Osteocyte (in vitro differentiated cells): ENCODE measurements around the gene BHLHA15. TPM values are rescaled to one million over a fixed set of nuclear protein-coding genes. Genes with fewer than 3 reads are reported as not detected.

Experiments
- DNase-seq: peaks from one replicate; pipeline ENCODE4 v3.0.0; 2021; ENCODE audit warnings: mixed read lengths; ENCODE audit not compliant: unreplicated experiment; ENCODE audit errors: extremely low spot score
- H3K27ac Mint-ChIP-seq: one replicate; pipeline ENCODE4 v1.8.0; 2021; ENCODE audit warnings: mild to moderate bottlenecking, mixed read lengths; ENCODE audit not compliant: unreplicated experiment
- H3K27me3 Mint-ChIP-seq: one replicate; pipeline ENCODE4 v1.8.0; 2021; ENCODE audit warnings: mixed read lengths; ENCODE audit not compliant: unreplicated experiment
- H3K36me3 Mint-ChIP-seq: one replicate; pipeline ENCODE4 v1.8.0; 2021; ENCODE audit warnings: mixed read lengths; ENCODE audit not compliant: unreplicated experiment
- H3K4me1 Mint-ChIP-seq: one replicate; pipeline ENCODE4 v1.8.0; 2021; ENCODE audit warnings: mixed read lengths; ENCODE audit not compliant: unreplicated experiment
- H3K4me3 Mint-ChIP-seq: one replicate; pipeline ENCODE4 v1.8.0; 2021; ENCODE audit warnings: mild to moderate bottlenecking, moderate library complexity, mixed read lengths; ENCODE audit not compliant: unreplicated experiment
- H3K9me3 Mint-ChIP-seq: one replicate; pipeline ENCODE4 v1.8.0; 2021; ENCODE audit warnings: mixed read lengths; ENCODE audit not compliant: unreplicated experiment
- total RNA-seq: library from RNA; stranded (reverse); gene quantifications from 2 replicates; pipeline ENCODE4 v1.2.1, GENCODE V29; 2021
- TF ChIP-seq, protein P1 (sequence below): fragments of 200-600 bp; sonication (generic); IDR thresholded peaks from 2 replicates; pipeline ENCODE4 v1.5.0; 2021; ENCODE audit warnings: antibody characterized with exemption, mild to moderate bottlenecking, moderate library complexity

The BHLHA15 gene
- total RNA-seq, 1 donor from 2014 or later, result not detected

DNA sequence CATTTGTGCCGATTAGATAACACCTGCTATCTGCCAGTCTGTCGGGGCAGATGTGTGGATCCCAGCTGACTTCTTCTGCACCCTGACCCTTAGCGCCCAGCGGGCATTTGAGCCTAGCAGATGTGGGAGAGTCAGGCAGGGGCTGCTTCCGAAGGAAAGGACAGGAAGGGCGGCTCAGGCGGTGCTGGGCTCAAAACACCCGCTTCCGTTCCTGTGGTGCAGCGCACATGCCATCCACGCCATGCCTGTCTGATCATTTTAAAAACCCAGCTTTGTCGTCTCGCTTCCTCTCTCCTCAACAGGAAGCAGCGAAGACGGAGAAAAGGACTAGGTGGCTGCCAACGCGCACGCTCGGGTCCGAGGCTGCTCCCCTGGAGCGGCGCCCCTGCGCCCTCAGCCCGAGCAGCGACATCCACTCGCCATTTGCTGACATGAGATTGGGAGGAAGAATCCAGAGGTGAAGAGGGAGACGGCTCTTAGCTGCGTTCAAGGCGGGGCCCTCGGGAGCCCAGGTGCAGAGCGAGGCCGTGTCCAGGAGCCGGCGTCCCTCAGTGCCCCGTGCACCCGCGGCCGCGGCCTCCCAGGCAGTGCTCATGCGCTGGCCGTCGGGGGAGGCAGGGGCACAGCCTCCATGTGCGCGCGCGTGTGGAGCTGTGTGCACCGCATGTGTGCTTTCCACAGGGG is 5.9 kb upstream of the BHLHA15 start:
- peaks cover 16% of the 10 kb centered on the region for H3K36me3 Mint-ChIP-seq
- peaks cover 3% of the 10 kb centered on the region for H3K4me1 Mint-ChIP-seq
- H3K9me3 Mint-ChIP-seq, result no peaks in the 10 kb centered on the region
- no peaks in the 10 kb centered on the region for H3K27me3 Mint-ChIP-seq
- H3K27ac Mint-ChIP-seq, result no peak overlapping the region
- DNase-seq, result no peak
- H3K4me3 Mint-ChIP-seq, result no peak overlapping the region
- TF ChIP-seq, protein P1, sequence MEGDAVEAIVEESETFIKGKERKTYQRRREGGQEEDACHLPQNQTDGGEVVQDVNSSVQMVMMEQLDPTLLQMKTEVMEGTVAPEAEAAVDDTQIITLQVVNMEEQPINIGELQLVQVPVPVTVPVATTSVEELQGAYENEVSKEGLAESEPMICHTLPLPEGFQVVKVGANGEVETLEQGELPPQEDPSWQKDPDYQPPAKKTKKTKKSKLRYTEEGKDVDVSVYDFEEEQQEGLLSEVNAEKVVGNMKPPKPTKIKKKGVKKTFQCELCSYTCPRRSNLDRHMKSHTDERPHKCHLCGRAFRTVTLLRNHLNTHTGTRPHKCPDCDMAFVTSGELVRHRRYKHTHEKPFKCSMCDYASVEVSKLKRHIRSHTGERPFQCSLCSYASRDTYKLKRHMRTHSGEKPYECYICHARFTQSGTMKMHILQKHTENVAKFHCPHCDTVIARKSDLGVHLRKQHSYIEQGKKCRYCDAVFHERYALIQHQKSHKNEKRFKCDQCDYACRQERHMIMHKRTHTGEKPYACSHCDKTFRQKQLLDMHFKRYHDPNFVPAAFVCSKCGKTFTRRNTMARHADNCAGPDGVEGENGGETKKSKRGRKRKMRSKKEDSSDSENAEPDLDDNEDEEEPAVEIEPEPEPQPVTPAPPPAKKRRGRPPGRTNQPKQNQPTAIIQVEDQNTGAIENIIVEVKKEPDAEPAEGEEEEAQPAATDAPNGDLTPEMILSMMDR, result no peak

DNA sequence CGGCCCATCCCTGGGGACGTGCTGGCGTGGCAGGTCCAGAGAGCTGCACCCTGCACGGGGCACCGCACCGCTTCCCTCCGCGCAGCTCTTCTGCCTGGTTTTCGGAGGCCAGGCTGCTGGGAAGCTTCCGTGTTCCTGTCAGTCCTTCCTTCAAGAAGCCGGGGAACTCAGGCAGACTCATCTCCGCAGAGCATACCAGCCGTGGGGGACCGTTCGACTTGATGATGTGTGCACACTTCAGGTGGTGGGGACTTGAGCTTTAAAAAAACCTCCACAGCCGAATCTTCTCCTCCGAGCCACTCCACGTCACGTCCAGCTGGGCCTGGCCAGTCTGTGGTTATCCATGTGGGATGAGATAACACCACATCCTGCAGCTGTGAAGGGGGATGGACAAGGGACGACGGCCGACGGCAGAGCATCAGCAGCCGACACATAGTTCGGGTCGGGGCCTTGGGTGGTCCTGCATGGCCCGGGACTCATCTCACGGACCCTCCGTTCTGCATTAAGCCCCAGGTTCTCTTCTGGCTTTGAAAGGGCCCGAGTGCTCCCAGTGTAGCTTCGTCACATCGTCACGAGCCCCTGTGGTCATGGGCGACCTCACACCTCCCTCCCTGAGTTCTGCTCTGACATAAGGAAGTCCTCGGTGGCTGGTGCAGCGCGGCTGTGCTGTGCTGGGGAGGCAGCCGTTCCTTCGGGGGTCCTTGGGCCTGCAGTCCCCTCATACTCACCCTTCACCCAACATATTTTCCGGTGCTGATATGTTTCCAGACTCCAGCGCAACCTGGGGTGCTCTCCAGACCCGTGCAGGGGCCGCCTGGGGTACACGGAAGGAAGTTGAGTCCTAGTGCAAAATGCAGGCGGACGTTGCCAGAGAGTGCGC is 4.5 kb upstream of the BHLHA15 start:
- no peak overlapping the region for H3K27ac Mint-ChIP-seq
- H3K4me1 Mint-ChIP-seq, result peaks cover 4% of the 10 kb centered on the region
- no peaks in the 10 kb centered on the region for H3K27me3 Mint-ChIP-seq
- TF ChIP-seq, protein P1, result no peak
- DNase-seq, result no peak
- H3K9me3 Mint-ChIP-seq, result no peaks in the 10 kb centered on the region
- H3K36me3 Mint-ChIP-seq, result peaks cover 16% of the 10 kb centered on the region
- H3K4me3 Mint-ChIP-seq, result no peak overlapping the region

DNA sequence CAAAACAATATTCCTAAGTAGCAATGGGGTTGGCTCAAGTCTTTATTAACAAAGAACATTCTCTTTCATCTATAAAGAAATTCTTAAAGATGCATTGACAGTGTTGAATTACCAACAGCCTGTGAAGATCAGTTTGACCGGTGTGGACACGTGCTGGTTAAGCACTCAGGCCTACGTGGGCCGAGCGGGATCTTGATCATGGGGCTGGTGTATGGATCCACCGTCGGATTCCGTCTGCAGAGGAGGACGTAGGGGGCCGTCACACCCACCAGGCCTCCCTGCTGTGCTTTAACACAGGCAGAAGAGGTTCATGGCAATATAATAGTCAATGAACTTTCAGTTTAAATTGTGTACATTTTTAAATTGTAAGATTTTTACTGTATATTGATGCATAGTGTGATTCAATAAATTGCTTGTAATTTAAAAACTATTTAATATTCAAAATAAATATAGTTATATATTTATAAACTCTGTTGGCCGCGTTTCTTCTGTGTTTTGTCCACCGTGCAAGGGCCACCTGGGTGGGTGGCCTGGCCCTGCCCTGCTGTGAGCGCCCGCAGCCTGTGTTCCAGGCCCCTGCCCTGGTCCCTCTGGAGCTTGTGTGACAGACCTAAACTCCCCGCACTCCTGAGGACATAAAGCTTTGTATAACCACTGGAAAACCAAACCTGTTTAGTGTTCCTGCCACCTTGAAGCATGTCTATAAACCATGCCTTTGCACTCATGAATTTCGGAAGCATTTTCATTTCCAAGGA is 1.9 kb upstream of the BHLHA15 start:
- peaks cover 16% of the 10 kb centered on the region for H3K36me3 Mint-ChIP-seq
- no peaks in the 10 kb centered on the region for H3K9me3 Mint-ChIP-seq
- TF ChIP-seq, protein P1, result no peak
- H3K4me3 Mint-ChIP-seq, result no peak overlapping the region
- peaks cover 4% of the 10 kb centered on the region for H3K4me1 Mint-ChIP-seq
- no peak overlapping the region for H3K27ac Mint-ChIP-seq
- DNase-seq, result no peak
- no peaks in the 10 kb centered on the region for H3K27me3 Mint-ChIP-seq

DNA sequence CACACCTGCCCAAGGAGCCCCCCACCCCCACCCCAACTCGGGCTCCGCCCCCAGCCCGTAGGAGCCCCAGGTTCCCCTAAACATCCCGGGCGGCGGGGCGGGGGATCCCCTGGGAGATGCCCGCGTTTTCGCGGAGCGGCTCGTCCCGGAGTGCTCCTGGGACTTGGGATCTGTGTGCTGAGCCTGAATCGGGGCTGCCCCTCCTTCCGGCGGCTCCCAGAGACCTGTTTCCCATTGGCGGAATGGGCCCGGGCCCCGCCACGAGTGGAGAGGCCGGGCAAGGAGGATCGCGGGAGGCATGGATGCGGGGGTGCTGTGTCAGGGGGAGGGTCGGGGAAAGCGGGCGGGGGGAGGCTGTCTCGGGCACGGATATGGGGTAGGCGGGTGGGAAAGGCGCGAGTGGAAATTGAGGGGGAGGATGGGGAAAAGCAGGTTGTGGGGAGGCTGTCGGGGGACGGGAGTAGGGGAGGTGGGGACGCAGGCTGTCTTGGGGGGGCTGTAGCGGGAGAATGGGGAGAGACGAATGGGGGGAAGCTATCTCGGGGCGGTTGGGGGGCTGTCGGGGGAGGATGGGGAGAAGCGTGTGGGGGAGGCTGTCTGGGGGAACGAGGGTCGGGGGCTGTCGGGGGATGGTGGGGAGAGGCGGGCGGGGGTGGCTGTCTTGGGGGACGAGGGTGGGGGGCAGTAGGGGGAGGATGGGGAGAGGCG is 572 bp upstream of the BHLHA15 start:
- DNase-seq, result no peak
- TF ChIP-seq, protein P1, result no peak

More for the DNA sequence above, 572 bp upstream of the BHLHA15 start:
- H3K9me3 Mint-ChIP-seq, result no peaks in the 10 kb centered on the region
- H3K4me3 Mint-ChIP-seq, result no peak overlapping the region
- no peak overlapping the region for H3K27ac Mint-ChIP-seq
- peaks cover 17% of the 10 kb centered on the region for H3K36me3 Mint-ChIP-seq
- H3K4me1 Mint-ChIP-seq, result peaks cover 4% of the 10 kb centered on the region
- no peaks in the 10 kb centered on the region for H3K27me3 Mint-ChIP-seq
